CD4-positive, alpha-beta T cell (primary cell): ENCODE data around the gene ZP3. TPM values are rescaled to one million over a fixed set of nuclear protein-coding genes. Genes with fewer than 3 reads are reported as not detected.
"Not testable (repeated sequence)": the region's sequence is repeated elsewhere in the genome, so short reads cannot be mapped to it uniquely, and the experiment has no call there.

Experiments
- ATAC-seq: fragments of 200-7000 bp; cut with Tn5 transposase; one replicate; pipeline ENCODE4 v1.10.0; 2022; ENCODE audit warnings: mild to moderate bottlenecking; ENCODE audit not compliant: poor library complexity
- CTCF ChIA-PET: fragments of 350-600 bp; sonication (Branson Sonifier 250); formaldehyde crosslinking; loops from one replicate; lab custom pipeline; 2021; ENCODE audit warnings: antibody characterized with exemption, inconsistent platforms; lab: Charles Lee
- POLR2A ChIA-PET: fragments of 350-600 bp; sonication (Branson Sonifier 250); formaldehyde crosslinking; loops from one replicate; lab custom pipeline; 2021; ENCODE audit warnings: antibody characterized with exemption, inconsistent platforms; lab: Charles Lee
- DNase-seq, 14 experiments: peaks; one replicate each; pipeline ENCODE4 v3.0.0-alpha.2; 2013 to 2020; ENCODE audit warnings: mixed read lengths in 2 of 14
- H3K27ac ChIP-seq, 2 donors: one replicate each; pipeline versions ENCODE4 v1.5.1 to v1.7.0; 2013; ENCODE audit warnings: low read length in 2 of 2, low read depth in 1 of 2, mild to moderate bottlenecking in 1 of 2
- H3K27me3 ChIP-seq, 2 experiments: 1 replicate in 1 of 2; 2 replicates in 1 of 2; pipeline versions ENCODE4 v1.6.1 to v1.7.0; 2013; ENCODE audit warnings: low read length in 2 of 2, control low read depth in 1 of 2, mild to moderate bottlenecking in 1 of 2, moderate library complexity in 1 of 2; ENCODE audit not compliant: insufficient read depth in 2 of 2, control insufficient read depth in 1 of 2
- H3K36me3 ChIP-seq: one replicate; pipeline ENCODE4 v1.6.1; 2013; ENCODE audit warnings: low read length, control low read depth; ENCODE audit not compliant: insufficient read depth
- H3K4me1 ChIP-seq: one replicate; pipeline ENCODE4 v1.6.1; 2013; ENCODE audit warnings: low read length, control low read depth; ENCODE audit not compliant: insufficient read depth
- H3K4me3 ChIP-seq: one replicate; pipeline ENCODE4 v1.5.1; 2013; ENCODE audit warnings: mild to moderate bottlenecking, low read length, moderate library complexity
- H3K9me3 ChIP-seq, 2 experiments: 1 replicate in 1 of 2; 2 replicates in 1 of 2; pipeline versions ENCODE4 v1.6.1 to v1.7.0; 2013; ENCODE audit warnings: low read length in 2 of 2, mild to moderate bottlenecking in 2 of 2, control low read depth in 1 of 2, moderate library complexity in 1 of 2; ENCODE audit not compliant: control insufficient read depth in 1 of 2, insufficient read depth in 1 of 2
- H3K27ac Mint-ChIP-seq: one replicate; pipeline ENCODE4 v1.8.0; 2020; ENCODE audit warnings: mixed read lengths
- H3K27me3 Mint-ChIP-seq: one replicate; pipeline ENCODE4 v1.8.0; 2021; ENCODE audit warnings: mixed read lengths
- H3K36me3 Mint-ChIP-seq: one replicate; pipeline ENCODE4 v1.8.0; 2021; ENCODE audit warnings: low read depth, mixed read lengths
- H3K4me1 Mint-ChIP-seq: one replicate; pipeline ENCODE4 v1.8.0; 2021; ENCODE audit warnings: low read depth, mixed read lengths
- H3K4me3 Mint-ChIP-seq: one replicate; pipeline ENCODE4 v1.8.0; 2020; ENCODE audit warnings: mild to moderate bottlenecking, mixed read lengths
- H3K9me3 Mint-ChIP-seq: one replicate; pipeline ENCODE4 v1.8.0; 2020; ENCODE audit warnings: mixed read lengths
- intact Hi-C, 2 experiments: fragments of 100-400 bp; cut with DNase I in 1 of 2; cut with micrococcal nuclease in 1 of 2; formaldehyde crosslinking; loops; one replicate each; pipeline versions ENCODE4 v1.15.1 to v1.9.0; 2023 to 2025; cut with DNase I, micrococcal nuclease
- total RNA-seq, 174 experiments: library from RNA in 2 of 174; stranded (reverse) in 2 of 174; gene quantifications; one replicate each; pipeline ENCODE4 v1.2.3 and lab custom pipeline; 2021 to 2026

Gene ZP3
- total RNA-seq, 2 experiments from 2014 or later, result 3.2 to 7.0 TPM

GRCh38 chr7:76473097-76473496, 48.3 kb downstream of the ZP3 start:
- H3K27ac Mint-ChIP-seq, H3K27me3 Mint-ChIP-seq, CTCF ChIA-PET: not testable (repeated sequence)

GRCh38 chr7:76476280-76476679, 51.5 kb downstream of the ZP3 start:
- POLR2A ChIA-PET, H3K36me3 ChIP-seq, ATAC-seq, H3K27ac ChIP-seq, H3K9me3 ChIP-seq, CTCF ChIA-PET, H3K4me1 Mint-ChIP-seq, H3K27ac Mint-ChIP-seq, H3K27me3 ChIP-seq, H3K4me3 Mint-ChIP-seq, H3K27me3 Mint-ChIP-seq, DNase-seq, H3K4me1 ChIP-seq, H3K36me3 Mint-ChIP-seq, H3K9me3 Mint-ChIP-seq, H3K4me3 ChIP-seq, intact Hi-C loops: not testable (repeated sequence)

More at GRCh38 chr7:76473097-76473496, 48.3 kb downstream of the ZP3 start:
- H3K36me3 Mint-ChIP-seq, H3K27me3 ChIP-seq, ATAC-seq, H3K9me3 Mint-ChIP-seq, H3K9me3 ChIP-seq, H3K4me1 Mint-ChIP-seq, H3K4me1 ChIP-seq, H3K4me3 ChIP-seq, H3K36me3 ChIP-seq, H3K27ac ChIP-seq, H3K4me3 Mint-ChIP-seq, POLR2A ChIA-PET, DNase-seq, intact Hi-C loops: not testable (repeated sequence)

GRCh38 chr7:76476742-76477474, 52.2 kb downstream of the ZP3 start:
- H3K9me3 ChIP-seq, H3K27ac ChIP-seq, DNase-seq, H3K27me3 ChIP-seq, POLR2A ChIA-PET, H3K4me3 Mint-ChIP-seq, H3K36me3 Mint-ChIP-seq, H3K36me3 ChIP-seq, H3K9me3 Mint-ChIP-seq, H3K4me1 Mint-ChIP-seq, intact Hi-C loops, H3K4me1 ChIP-seq, CTCF ChIA-PET, H3K4me3 ChIP-seq, ATAC-seq, H3K27ac Mint-ChIP-seq, H3K27me3 Mint-ChIP-seq: not testable (repeated sequence)

GRCh38 chr7:76479628-76480027, 54.9 kb downstream of the ZP3 start:
- H3K27me3 Mint-ChIP-seq, H3K36me3 ChIP-seq, DNase-seq, H3K4me3 Mint-ChIP-seq, H3K27ac Mint-ChIP-seq, H3K4me1 ChIP-seq, H3K4me1 Mint-ChIP-seq, H3K9me3 ChIP-seq, POLR2A ChIA-PET, H3K4me3 ChIP-seq, H3K9me3 Mint-ChIP-seq, ATAC-seq, H3K27me3 ChIP-seq, H3K27ac ChIP-seq, CTCF ChIA-PET, intact Hi-C loops: not testable (repeated sequence)
- H3K36me3 Mint-ChIP-seq, result peaks cover 19% of the 10 kb centered on the region

GRCh38 chr7:76480403-76481253, 55.9 kb downstream of the ZP3 start:
- H3K9me3 ChIP-seq, H3K27me3 Mint-ChIP-seq, H3K27ac ChIP-seq, ATAC-seq, H3K4me3 ChIP-seq, DNase-seq, H3K4me3 Mint-ChIP-seq, intact Hi-C loops, H3K27me3 ChIP-seq, H3K9me3 Mint-ChIP-seq, POLR2A ChIA-PET, H3K36me3 ChIP-seq, CTCF ChIA-PET, H3K4me1 ChIP-seq, H3K27ac Mint-ChIP-seq, H3K4me1 Mint-ChIP-seq: not testable (repeated sequence)
- peaks cover 19% of the 10 kb centered on the region for H3K36me3 Mint-ChIP-seq

GRCh38 chr7:76482660-76483059, 57.9 kb downstream of the ZP3 start:
- H3K27ac Mint-ChIP-seq, H3K9me3 Mint-ChIP-seq, CTCF ChIA-PET, H3K27ac ChIP-seq, H3K27me3 Mint-ChIP-seq, H3K27me3 ChIP-seq, H3K4me1 ChIP-seq, DNase-seq, H3K4me3 ChIP-seq, intact Hi-C loops, H3K4me3 Mint-ChIP-seq, POLR2A ChIA-PET, H3K4me1 Mint-ChIP-seq, H3K36me3 ChIP-seq, H3K9me3 ChIP-seq, ATAC-seq: not testable (repeated sequence)
- peaks cover 19% of the 10 kb centered on the region for H3K36me3 Mint-ChIP-seq

- H3K27ac ChIP-seq, H3K9me3 ChIP-seq, H3K4me3 Mint-ChIP-seq, H3K4me1 ChIP-seq, CTCF ChIA-PET, intact Hi-C loops, H3K9me3 Mint-ChIP-seq, H3K4me1 Mint-ChIP-seq, H3K4me3 ChIP-seq, POLR2A ChIA-PET, H3K27me3 Mint-ChIP-seq, H3K27ac Mint-ChIP-seq, DNase-seq, H3K36me3 ChIP-seq, H3K27me3 ChIP-seq, ATAC-seq: not testable (repeated sequence)
- peaks cover 19% of the 10 kb centered on the region for H3K36me3 Mint-ChIP-seq
Measured at GRCh38 chr7:76483081-76483480, 58.3 kb downstream of the ZP3 start.
